IMR-90 (cell line): ENCODE results near the gene PXN. TPM values are rescaled to one million over a fixed set of nuclear protein-coding genes. Genes with fewer than 3 reads are reported as not detected.

ENCODE experiments used
- ATAC-seq: fragments of 200-7000 bp; cut with Tn5 transposase; 2 replicates; pipeline ENCODE4 v1.9.1; 2020; ENCODE audit warnings: low read depth, mild to moderate bottlenecking, moderate library complexity
- BruUV-seq: library from RNA; stranded (reverse); fragments of 400-500 nt; replicated peaks from 2 replicates; lab custom pipeline; 2021; lab: Mats Ljungman, UMichigan
- CTCF ChIA-PET: fragments of 300-600 bp; formaldehyde crosslinking; extraction: SDS; loops from one replicate; lab custom pipeline; 2021; ENCODE audit warnings: antibody characterized with exemption; lab: Yijun Ruan, JAX
- POLR2A ChIA-PET: fragments of 300-600 bp; sonication (Branson Sonifier 250); formaldehyde crosslinking; loops from one replicate; lab custom pipeline; 2022; ENCODE audit warnings: antibody characterized with exemption; ENCODE audit not compliant: unreplicated experiment; lab: Charles Lee
- DNase-seq: peaks from one replicate; pipeline ENCODE4 v3.0.0; 2013
- H2AFZ ChIP-seq: replicated peaks from 2 replicates; pipeline ENCODE3; 2013; ENCODE audit warnings: low read length, mild to moderate bottlenecking; ENCODE audit not compliant: poor library complexity
- H2AK5ac ChIP-seq: 2 replicates; pipeline ENCODE4 v1.6.1; 2013; ENCODE audit warnings: low read depth, low read length, inconsistent platforms
- H2AK9ac ChIP-seq: replicated peaks from 2 replicates; pipeline ENCODE3; 2013; ENCODE audit warnings: mild to moderate bottlenecking, low read depth, low read length, moderate library complexity; ENCODE audit not compliant: poor library complexity
- H2BK120ac ChIP-seq: 2 replicates; pipeline ENCODE4 v1.6.1; 2013; ENCODE audit warnings: low read depth, low read length, inconsistent platforms
- H2BK15ac ChIP-seq: 3 replicates; pipeline ENCODE4 v1.6.1; 2013; ENCODE audit warnings: low read depth, low read length, inconsistent platforms
- H2BK20ac ChIP-seq: 2 replicates; pipeline ENCODE4 v1.6.1; 2013; ENCODE audit warnings: low read depth, mild to moderate bottlenecking, inconsistent platforms, low read length, moderate library complexity
- H2BK5ac ChIP-seq: 2 replicates; pipeline ENCODE4 v1.6.1; 2013; ENCODE audit warnings: mild to moderate bottlenecking, low read depth, low read length, inconsistent platforms; ENCODE audit not compliant: poor library complexity, severe bottlenecking
- H3K14ac ChIP-seq: replicated peaks from 2 replicates; pipeline ENCODE4 v1.6.1; 2013; ENCODE audit warnings: low read depth, low read length, inconsistent platforms
- H3K18ac ChIP-seq: 2 replicates; pipeline ENCODE4 v1.6.1; 2013; ENCODE audit warnings: low read depth, low read length, control low read depth
- H3K23ac ChIP-seq: 2 replicates; pipeline ENCODE4 v1.6.1; 2013; ENCODE audit warnings: low read depth, low read length, inconsistent platforms
- H3K27ac ChIP-seq: 2 replicates; pipeline ENCODE4 v1.5.1; 2013; ENCODE audit warnings: mild to moderate bottlenecking, control low read depth, low read length; ENCODE audit not compliant: insufficient read depth
- H3K27me3 ChIP-seq: 2 replicates; pipeline ENCODE4 v1.6.1; 2013; ENCODE audit warnings: low read length; ENCODE audit not compliant: control insufficient read depth, insufficient read depth
- H3K36me3 ChIP-seq: 2 replicates; pipeline ENCODE4 v1.6.1; 2013; ENCODE audit warnings: low read length, mixed read lengths; ENCODE audit not compliant: control insufficient read depth, insufficient read depth
- H3K4ac ChIP-seq: 2 replicates; pipeline ENCODE4 v1.6.1; 2013; ENCODE audit warnings: low read depth, low read length, inconsistent platforms
- H3K4me1 ChIP-seq: 2 replicates; pipeline ENCODE4 v1.6.1; 2013; ENCODE audit warnings: low read length, mixed read lengths; ENCODE audit not compliant: control insufficient read depth, insufficient read depth
- H3K4me2 ChIP-seq: 2 replicates; pipeline ENCODE4 v1.6.1; 2013; ENCODE audit warnings: low read depth, mild to moderate bottlenecking, control low read depth, low read length, moderate library complexity
- H3K4me3 ChIP-seq: 2 replicates; pipeline ENCODE4 v1.5.1; 2013; ENCODE audit warnings: low read depth, mild to moderate bottlenecking, control low read depth, low read length, moderate library complexity; ENCODE audit not compliant: insufficient read depth
- H3K56ac ChIP-seq: 2 replicates; pipeline ENCODE4 v1.6.1; 2013; ENCODE audit warnings: low read length, inconsistent platforms; ENCODE audit not compliant: insufficient read depth; ENCODE audit errors: extremely low read depth
- H3K79me1 ChIP-seq, 2 experiments: 2 replicates each; pipeline ENCODE4 v1.6.1; 2013; ENCODE audit warnings: low read length in 2 of 2, inconsistent platforms in 1 of 2, low read depth in 1 of 2
- H3K9ac ChIP-seq: 2 replicates; pipeline ENCODE4 v1.6.1; 2013; ENCODE audit warnings: low read depth, low read length, control low read depth
- H3K9me1 ChIP-seq: 2 replicates; pipeline ENCODE4 v1.6.1; 2013; ENCODE audit warnings: low read length, inconsistent platforms; ENCODE audit not compliant: insufficient read depth
- H3K9me3 ChIP-seq: 2 replicates; pipeline ENCODE4 v1.6.1; 2013; ENCODE audit warnings: low read length; ENCODE audit not compliant: control insufficient read depth, insufficient read depth
- H4K20me1 ChIP-seq: 2 replicates; pipeline ENCODE4 v1.6.1; 2013; ENCODE audit warnings: low read length, inconsistent platforms; ENCODE audit not compliant: insufficient read depth
- H4K5ac ChIP-seq: 2 replicates; pipeline ENCODE4 v1.6.1; 2013; ENCODE audit warnings: mild to moderate bottlenecking, low read depth, low read length, control low read depth
- H4K8ac ChIP-seq, 2 experiments: 2 replicates each; pipeline ENCODE4 v1.6.1; 2013; ENCODE audit warnings: low read depth in 2 of 2, low read length in 2 of 2, control low read depth in 1 of 2, inconsistent platforms in 1 of 2
- H4K91ac ChIP-seq: 2 replicates; pipeline ENCODE4 v1.6.1; 2013; ENCODE audit warnings: low read depth, low read length, inconsistent platforms; ENCODE audit not compliant: insufficient read depth
- CHD1 ChIP-seq: IDR thresholded peaks from 2 replicates; pipeline ENCODE4 v1.6.1; 2012; ENCODE audit warnings: low read depth, low read length, improper control_type of control experiment
- MXI1 ChIP-seq: IDR thresholded peaks from 2 replicates; pipeline ENCODE4 v1.6.1; 2012; ENCODE audit warnings: low read depth, mild to moderate bottlenecking, low read length, moderate library complexity, borderline replicate concordance
- SMC3 ChIP-seq: fragments of 150-350 bp; IDR thresholded peaks from 2 replicates; pipeline ENCODE4 v1.6.1; 2016; ENCODE audit warnings: low read depth, mild to moderate bottlenecking, antibody characterized with exemption, low read length, moderate library complexity
- WGBS, 2 experiments: methylation state at CpG; one replicate each; pipeline versions ENCODE4 v1.1.5 to v1.1.7; 2013; ENCODE audit warnings: missing lambda C conversion rate in 2 of 2; ENCODE audit not compliant: insufficient read length in 1 of 2; ENCODE audit errors: extremely low coverage in 2 of 2; 5-methylcytosine and 5-hydroxymethylcytosine counted together
- dilution Hi-C: fragments of 300-500 bp; cut with HindIII; formaldehyde crosslinking; loops from one replicate; pipeline ENCODE4 v1.14.3; 2018; ENCODE audit warnings: low sequenced_read_pairs; ENCODE audit not compliant: unreplicated experiment
- in situ Hi-C: fragments of 300-500 bp; cut with MboI; formaldehyde crosslinking; loops from 3 replicates; pipeline ENCODE4 v1.14.3; 2019; ENCODE audit warnings: low sequenced_read_pairs, inconsistent platforms, mixed read lengths
- intact Hi-C: fragments of 100-400 bp; cut with micrococcal nuclease; formaldehyde crosslinking; loops from 2 replicates; pipeline ENCODE4 v1.10.0; 2022
- polyA plus RNA-seq, 3 experiments: library from polyadenylated mRNA; depleted of rRNA; stranded (reverse); fragments of >200 nt; gene quantifications; 2 replicates each; pipeline ENCODE4 v1.2.3, GENCODE V29; 2012; ENCODE audit warnings: low replicate concordance in 1 of 3
- total RNA-seq: library from RNA; depleted of rRNA; stranded (reverse); fragments of >200 nt; gene quantifications from 2 replicates; pipeline ENCODE4 v1.2.3, GENCODE V29; 2012

The PXN gene
- total and polyA plus RNA-seq, 2 of the 4 experiments (the other 2 are of a cell fraction), result 46.6 to 134 TPM

DNA sequence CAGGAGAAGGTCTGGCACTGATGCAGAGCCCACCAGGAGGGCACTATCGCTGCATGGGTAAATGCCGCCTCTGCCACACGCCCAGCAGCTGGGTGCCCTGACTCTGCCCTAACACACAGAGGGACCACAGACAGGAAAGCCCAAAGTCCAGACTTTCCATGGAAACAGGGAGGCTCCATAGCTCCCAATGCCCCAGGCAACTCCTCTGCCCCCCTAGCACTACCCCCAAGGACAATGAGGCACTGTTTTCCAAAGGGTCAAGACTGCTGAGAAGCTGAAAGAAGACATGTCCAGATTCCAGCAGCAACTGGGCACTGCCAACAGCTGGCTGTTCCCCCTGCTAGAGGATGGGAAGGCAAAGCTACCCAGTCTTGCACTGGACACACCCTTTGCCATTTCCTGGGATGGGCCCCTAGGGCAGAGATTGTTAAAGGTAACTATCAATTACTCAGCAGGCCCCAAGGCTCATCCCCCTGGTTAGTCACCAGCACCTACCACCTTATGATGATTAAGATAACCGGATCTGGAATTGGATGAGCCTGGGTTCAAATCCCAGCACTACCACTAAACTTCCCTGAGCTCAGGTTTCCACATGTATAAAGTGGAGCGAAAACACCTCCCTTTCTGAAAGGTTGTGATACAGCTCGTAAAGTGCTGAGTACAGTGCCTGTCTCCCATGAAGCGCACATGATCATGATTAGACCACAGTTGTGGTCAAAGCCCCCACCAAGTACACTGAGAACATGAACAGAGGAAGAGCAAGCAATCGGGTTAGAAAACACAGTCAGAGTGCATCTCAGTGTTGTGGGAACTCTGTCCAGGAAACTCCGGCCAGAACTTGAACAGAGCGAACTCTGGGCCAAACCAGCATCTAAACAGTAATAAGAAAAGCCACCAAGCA lies 3.3 kb downstream of the PXN start:
- Histone ChIP-seq H3K14ac (peak overlapping the region; percentile 70), H3K23ac (peak overlapping the region; percentile 83), H4K20me1 (peaks cover 73% of the 10 kb centered on the region), H3K56ac (peak overlapping the region; percentile 67; the same call in 1 of the 2 replicates), H2BK20ac (no peak overlapping the region), H2BK5ac (peak overlapping the region; percentile 92), H3K4ac (peak overlapping the region; percentile 97), H3K27ac (peak overlapping the region; percentile 30), H3K9ac (peak overlapping the region; percentile 96), H3K79me1 (peaks cover 2 to 54% of the 10 kb centered on the region in 2 experiments; a peak in 2 of 4 replicates), H4K5ac (no peak overlapping the region), H2AFZ (no peak overlapping the region), H4K8ac (peak overlapping the region; percentile 22 to 68; a peak in 1 of 4 replicates), H2BK15ac (peak overlapping the region; percentile 69; the same call in 1 of the 3 replicates), H3K4me3 (no peak overlapping the region), H3K9me1 (peaks cover 42% of the 10 kb centered on the region), H2AK5ac (peak overlapping the region; percentile 74), H3K36me3 (peaks cover 4% of the 10 kb centered on the region; the same call in 1 of the 2 replicates), H2AK9ac (peak overlapping the region; percentile 89), H3K9me3 (no peaks in the 10 kb centered on the region), H3K4me1 (peaks cover 36% of the 10 kb centered on the region), H2BK120ac (peak overlapping the region; percentile 47; the same call in 1 of the 2 replicates), H3K4me2 (peak overlapping the region; percentile 97), H4K91ac (peak overlapping the region; percentile 86), H3K27me3 (no peaks in the 10 kb centered on the region), H3K18ac (peak overlapping the region; percentile 17; the same call in 1 of the 2 replicates)
- ChIA-PET CTCF (interaction anchor here (0.6 to 7.2 kb wide), 6 partner anchors 22 to 181 kb away, joined by 3 to 116 read pairs (median 8); no protein-coding TSS in a partner anchor), POLR2A (interaction anchor here (0.7 to 6.5 kb wide), 5 partner anchors 19 to 139 kb away, joined by 4 to 39 read pairs (median 5); partner anchors contain the start of genes RNU4-2 and RPLP0)
- intact Hi-C loops, result no loop called here
- no peak for TF ChIP-seq MXI1
- TF ChIP-seq CHD1, result no peak
- TF ChIP-seq SMC3, result no peak
- no TSS peak for BruUV-seq
- dilution Hi-C loops, result no loop called here
- no CpG with 5 or more reads among the region's 10 CpGs for WGBS, 2 experiments
- DNase-seq, result no peak
- in situ Hi-C loops, result loop anchor here (5.0 kb wide), 1 partner anchor 35 kb away; no protein-coding TSS in a partner anchor
- ATAC-seq, result no peak
